Kidney epithelial cell (primary cell): ENCODE measurements around the gene DGCR2. TPM values are rescaled to one million over a fixed set of nuclear protein-coding genes. Genes with fewer than 3 reads are reported as not detected.
"Not testable (repeated sequence)": the region's sequence is repeated elsewhere in the genome, so short reads cannot be mapped to it uniquely, and the experiment has no call there.

Experiments
- DNase-seq: peaks from one replicate; pipeline ENCODE4 v3.0.0-alpha.2; 2010; ENCODE audit warnings: low read depth
- H3K27me3 ChIP-seq: 2 replicates; pipeline ENCODE4 v1.6.0; 2011; ENCODE audit warnings: low read length; ENCODE audit not compliant: control insufficient read depth, insufficient read depth
- H3K36me3 ChIP-seq: 2 replicates; pipeline ENCODE4 v1.5.1; 2011; ENCODE audit warnings: low read length; ENCODE audit not compliant: control insufficient read depth, insufficient read depth
- H3K4me3 ChIP-seq: 2 replicates; pipeline ENCODE4 v1.5.1; 2011; ENCODE audit warnings: low read depth, mild to moderate bottlenecking, control low read depth, low read length
- total RNA-seq: library from RNA; depleted of rRNA; stranded (reverse); fragments of >200 nt; gene quantifications from 2 replicates; pipeline ENCODE4 v1.2.3, GENCODE V29; 2015
- TF ChIP-seq, protein P1 (sequence below): IDR thresholded peaks from 2 replicates; pipeline ENCODE4 v1.5.1; 2011; ENCODE audit warnings: mild to moderate bottlenecking, moderate library complexity, low read length, control low read depth, inconsistent platforms; ENCODE audit not compliant: insufficient read depth, poor library complexity, severe bottlenecking

Gene DGCR2
- total RNA-seq, 1 donor from 2014 or later = 71.2 TPM

DNA sequence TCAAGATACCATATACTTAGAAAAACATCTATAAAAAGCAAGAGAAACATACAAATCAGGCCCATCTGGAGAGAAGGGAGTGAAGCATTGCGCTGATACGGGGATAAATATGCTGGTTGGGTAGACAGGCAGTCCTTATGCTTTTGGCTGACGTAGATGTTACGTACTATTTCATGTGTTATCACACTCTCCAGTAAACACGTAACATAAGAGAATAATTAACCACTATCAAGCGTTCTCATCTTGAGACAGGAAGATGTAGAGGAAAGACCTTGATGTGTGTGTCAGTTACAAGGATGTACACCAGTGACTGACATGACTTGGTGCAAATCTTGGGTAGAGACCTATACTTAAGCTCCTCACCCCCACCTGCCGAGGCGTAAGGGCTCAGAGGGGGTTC is 99.5 kb downstream of the DGCR2 start:
- Histone ChIP-seq H3K36me3 (no peaks in the 10 kb centered on the region), H3K4me3 (no peak overlapping the region), H3K27me3 (peaks cover 7% of the 10 kb centered on the region)
- TF ChIP-seq, protein P1, sequence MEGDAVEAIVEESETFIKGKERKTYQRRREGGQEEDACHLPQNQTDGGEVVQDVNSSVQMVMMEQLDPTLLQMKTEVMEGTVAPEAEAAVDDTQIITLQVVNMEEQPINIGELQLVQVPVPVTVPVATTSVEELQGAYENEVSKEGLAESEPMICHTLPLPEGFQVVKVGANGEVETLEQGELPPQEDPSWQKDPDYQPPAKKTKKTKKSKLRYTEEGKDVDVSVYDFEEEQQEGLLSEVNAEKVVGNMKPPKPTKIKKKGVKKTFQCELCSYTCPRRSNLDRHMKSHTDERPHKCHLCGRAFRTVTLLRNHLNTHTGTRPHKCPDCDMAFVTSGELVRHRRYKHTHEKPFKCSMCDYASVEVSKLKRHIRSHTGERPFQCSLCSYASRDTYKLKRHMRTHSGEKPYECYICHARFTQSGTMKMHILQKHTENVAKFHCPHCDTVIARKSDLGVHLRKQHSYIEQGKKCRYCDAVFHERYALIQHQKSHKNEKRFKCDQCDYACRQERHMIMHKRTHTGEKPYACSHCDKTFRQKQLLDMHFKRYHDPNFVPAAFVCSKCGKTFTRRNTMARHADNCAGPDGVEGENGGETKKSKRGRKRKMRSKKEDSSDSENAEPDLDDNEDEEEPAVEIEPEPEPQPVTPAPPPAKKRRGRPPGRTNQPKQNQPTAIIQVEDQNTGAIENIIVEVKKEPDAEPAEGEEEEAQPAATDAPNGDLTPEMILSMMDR = no peak
- DNase-seq = no peak

DNA sequence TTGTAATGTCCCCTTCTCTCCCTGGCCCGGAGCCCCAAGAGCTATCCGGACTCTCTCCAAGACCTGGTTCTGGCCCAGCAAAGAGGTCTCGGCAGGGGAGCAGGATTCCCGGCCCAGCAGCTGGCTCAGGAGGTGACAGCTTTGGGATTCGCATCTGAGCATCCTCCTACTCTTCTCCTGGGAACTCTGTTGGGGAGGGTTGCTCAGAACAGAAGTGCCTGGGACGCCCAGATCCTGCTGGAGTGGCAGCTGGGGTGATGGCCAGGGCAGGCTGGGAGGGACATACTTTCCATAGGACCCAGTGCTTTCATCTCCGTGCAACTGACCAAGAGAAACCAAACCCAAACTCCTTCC is 102.6 kb downstream of the DGCR2 start:
- no peaks in the 10 kb centered on the region for H3K36me3 ChIP-seq
- DNase-seq = no peak
- TF ChIP-seq, protein P1 = no peak
- H3K27me3 ChIP-seq = peaks cover 7% of the 10 kb centered on the region
- no peak overlapping the region for H3K4me3 ChIP-seq

DNA sequence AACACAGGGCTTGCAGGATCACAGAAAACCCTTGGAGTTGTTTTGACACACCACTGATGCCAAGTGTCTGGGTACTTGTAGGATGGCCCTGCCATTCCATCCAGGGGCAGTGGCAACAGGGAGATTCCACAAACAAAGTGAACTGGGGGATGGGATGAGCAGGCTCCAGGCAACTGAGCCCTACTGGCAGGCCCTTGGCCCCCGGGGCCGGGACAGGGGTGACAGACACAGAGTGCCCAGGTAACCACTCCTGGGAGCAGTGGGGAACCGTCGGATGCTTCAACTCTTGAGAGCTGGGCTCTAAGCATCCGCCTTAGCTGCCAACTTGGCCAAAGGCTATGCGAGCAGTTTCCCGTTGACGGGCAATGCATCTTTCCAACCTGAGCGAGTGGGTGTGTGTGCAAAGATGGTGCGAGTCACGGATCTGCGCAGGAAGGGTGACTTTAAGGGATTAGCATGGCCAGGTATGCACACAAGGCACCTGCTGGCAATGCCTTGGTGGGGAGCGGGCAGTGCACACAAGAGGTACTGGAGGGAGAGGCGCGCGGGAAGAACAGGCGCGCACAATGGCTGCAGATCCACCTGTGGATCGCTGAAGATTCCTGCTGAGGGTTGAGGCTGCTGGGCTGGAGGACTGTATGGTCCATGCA is 103.1 kb downstream of the DGCR2 start:
- Histone ChIP-seq H3K36me3 (no peaks in the 10 kb centered on the region), H3K4me3 (no peak overlapping the region), H3K27me3 (peaks cover 7% of the 10 kb centered on the region)
- TF ChIP-seq, protein P1 = no peak
- DNase-seq = no peak

DNA sequence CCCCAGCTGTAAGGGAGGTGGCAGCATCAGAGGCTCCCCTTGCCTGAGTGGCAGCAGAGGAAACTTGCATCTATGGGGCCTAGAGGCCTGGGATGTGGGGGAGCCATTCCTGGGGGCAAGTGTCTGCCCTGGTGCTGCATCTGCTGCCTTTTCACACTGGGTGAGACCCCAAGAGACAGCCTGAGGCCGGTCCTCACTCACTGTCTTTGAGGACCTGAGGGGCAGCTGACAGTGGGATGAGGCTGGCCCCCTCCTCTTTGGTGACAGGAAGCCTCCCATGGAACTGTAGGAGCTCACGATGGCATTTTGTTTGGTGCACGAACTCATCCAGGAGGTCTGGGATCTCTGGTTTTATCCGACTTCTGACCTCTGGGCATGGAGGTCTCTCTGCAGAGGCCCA is 104.0 kb downstream of the DGCR2 start:
- Histone ChIP-seq H3K27me3 (peaks cover 7% of the 10 kb centered on the region), H3K4me3 (no peak overlapping the region), H3K36me3 (no peaks in the 10 kb centered on the region)
- DNase-seq = no peak
- TF ChIP-seq, protein P1 = no peak

DNA sequence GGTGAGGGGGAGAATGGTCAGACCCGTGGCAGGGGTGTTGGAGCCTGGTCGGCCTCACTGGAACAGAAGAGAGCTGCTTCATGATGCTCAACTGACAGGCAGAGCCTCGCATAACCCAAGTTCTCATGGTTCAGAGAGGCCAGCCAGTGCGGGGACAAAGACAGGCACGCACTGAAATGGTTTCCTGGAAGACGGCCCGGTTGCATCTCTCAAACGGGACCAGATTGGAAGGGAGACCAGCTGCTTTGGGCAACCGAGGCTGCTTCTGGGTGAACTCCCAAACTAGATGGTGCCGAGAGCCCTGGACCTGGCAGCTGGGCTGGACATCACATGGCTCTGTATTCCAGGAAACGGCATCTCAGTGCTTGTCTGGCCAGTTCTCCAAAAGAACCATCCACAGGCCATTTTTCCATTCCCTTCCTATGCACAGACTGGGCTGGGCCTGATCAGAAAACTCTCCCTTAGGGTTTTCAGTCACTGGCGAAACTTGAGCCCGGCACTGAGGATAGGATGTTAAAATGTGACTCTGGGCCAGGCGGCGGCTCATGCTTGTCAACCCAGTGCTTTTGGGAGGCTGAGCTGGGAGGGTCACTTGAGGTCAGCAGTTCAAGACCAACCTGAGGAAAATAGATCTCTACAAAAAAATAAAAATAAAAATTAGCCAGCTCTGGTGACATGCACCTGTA is 106.0 kb downstream of the DGCR2 start:
- H3K36me3 ChIP-seq = no peaks in the 10 kb centered on the region
- no peak overlapping the region for H3K4me3 ChIP-seq
- DNase-seq = no peak
- TF ChIP-seq, protein P1 = no peak
- H3K27me3 ChIP-seq = peaks cover 7% of the 10 kb centered on the region

DNA sequence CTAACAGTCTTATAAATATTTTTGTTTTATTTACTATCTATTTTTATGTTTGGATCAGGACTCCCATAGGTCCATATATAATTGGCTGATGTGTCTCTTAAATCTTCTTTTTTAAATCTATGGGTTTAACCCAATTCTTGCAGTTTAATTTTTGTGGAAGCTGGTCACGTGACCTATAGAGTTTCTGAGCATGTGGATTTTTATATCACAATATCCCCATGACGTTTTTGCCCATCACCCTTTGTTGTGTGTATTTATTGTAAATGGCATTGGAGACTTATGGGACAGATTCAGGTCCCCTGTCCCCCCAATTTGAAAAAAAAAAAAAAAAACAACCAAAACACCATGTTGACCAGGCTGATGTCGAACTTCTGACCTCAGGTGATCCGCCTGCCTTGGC is 107.3 kb downstream of the DGCR2 start:
- TF ChIP-seq, protein P1 = no peak
- Histone ChIP-seq H3K36me3 (no peaks in the 10 kb centered on the region), H3K27me3 (peaks cover 7% of the 10 kb centered on the region), H3K4me3 (no peak overlapping the region)
- DNase-seq = no peak

DNA sequence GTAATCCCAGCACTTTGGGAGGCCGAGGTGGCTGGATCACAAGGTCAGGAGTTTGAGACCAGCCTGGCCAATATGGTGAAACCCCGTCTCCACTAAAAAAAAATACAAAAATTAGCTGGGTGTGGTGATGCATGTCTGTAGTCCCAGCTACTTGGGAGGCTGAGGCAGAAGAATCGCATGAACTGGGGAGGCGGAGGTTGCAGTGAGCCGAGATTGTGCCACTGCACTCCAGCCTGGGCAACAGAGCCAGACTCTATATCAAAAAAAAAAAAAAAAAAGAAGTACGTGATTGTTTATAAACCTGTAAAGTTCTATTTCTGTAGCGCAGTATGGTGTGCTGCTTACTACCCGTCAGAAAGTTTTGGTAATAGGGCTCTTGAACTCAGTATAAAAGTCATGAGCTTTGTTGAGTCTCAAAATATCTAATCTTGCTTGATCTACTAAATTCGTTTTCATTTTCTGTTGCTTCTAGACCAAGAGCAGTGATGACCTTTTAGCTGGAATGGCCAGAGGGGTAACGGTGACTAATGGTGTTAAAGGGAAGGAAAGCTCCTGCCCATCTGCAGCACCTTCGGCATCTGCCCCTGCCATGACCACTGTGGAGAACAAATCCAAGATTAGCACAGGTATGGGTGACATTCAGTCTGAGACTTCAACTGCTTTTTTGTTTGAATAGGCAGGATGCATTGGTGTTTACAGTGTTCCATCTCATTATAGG is 108.2 kb downstream of the DGCR2 start:
- H3K36me3 ChIP-seq, H3K4me3 ChIP-seq, DNase-seq, H3K27me3 ChIP-seq: not testable (repeated sequence)

DNA sequence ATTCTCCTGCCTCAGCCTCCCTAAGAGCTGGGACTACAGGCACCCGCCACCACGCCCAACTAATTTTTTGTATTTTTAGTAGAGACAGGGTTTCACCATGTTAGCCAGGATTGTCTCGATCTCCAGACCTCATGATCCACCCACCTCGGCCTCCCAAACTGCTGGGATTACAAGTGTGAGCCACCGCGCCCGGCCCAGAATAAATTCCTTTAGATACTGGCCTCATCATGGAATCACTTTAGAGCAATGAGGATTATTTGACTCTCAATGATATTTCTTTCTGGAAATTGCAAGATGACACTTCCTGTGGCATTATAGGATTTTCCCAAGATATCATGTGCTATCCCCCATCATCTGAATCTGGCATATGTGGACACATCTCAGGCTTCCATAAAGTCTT is 108.8 kb downstream of the DGCR2 start:
- not testable (repeated sequence) for H3K27me3 ChIP-seq, H3K36me3 ChIP-seq, DNase-seq, H3K4me3 ChIP-seq
